HAP-1 (cell line): Measurements from ENCODE around the gene SKP1.

ENCODE experiments used
- DNase-seq, 2 experiments: peaks; one replicate each; pipeline ENCODE4 v3.0.0-alpha.2; 2016 to 2020; ENCODE audit warnings: low spot score in 2 of 2
- H3K27me3 ChIP-seq: fragments of 250-450 bp; sonication (Bioruptor Pico); 2 replicates; pipeline ENCODE4 v1.5.1; 2020; ENCODE audit warnings: low read depth, mild to moderate bottlenecking, moderate library complexity
- H3K36me3 ChIP-seq: fragments of 250-450 bp; sonication (Bioruptor Pico); replicated peaks from 2 replicates; pipeline ENCODE4 v1.5.1; 2020; ENCODE audit warnings: mild to moderate bottlenecking
- H3K4me1 ChIP-seq: fragments of 250-450 bp; sonication (Bioruptor Pico); 2 replicates; pipeline ENCODE4 v1.5.1; 2020; ENCODE audit warnings: mild to moderate bottlenecking
- H3K4me3 ChIP-seq: fragments of 250-450 bp; sonication (Bioruptor Pico); 2 replicates; pipeline ENCODE4 v1.5.1; 2020; ENCODE audit warnings: mild to moderate bottlenecking, moderate library complexity
- H3K9me3 ChIP-seq: fragments of 250-450 bp; sonication (Bioruptor Pico); 2 replicates; pipeline ENCODE4 v1.5.1; 2020; ENCODE audit warnings: mild to moderate bottlenecking, moderate library complexity
- in situ Hi-C: fragments of 300-500 bp; cut with MboI; formaldehyde crosslinking; loops from 3 replicates; pipeline ENCODE4 v1.14.3; 2020; ENCODE audit warnings: low sequenced_read_pairs, inconsistent platforms, mixed read lengths

Gene SKP1

GRCh38 chr5:134133995-134134541 lies 42.7 kb downstream of the SKP1 start:
- Histone ChIP-seq H3K4me3 (no peak overlapping the region), H3K36me3 (peaks cover 25% of the 10 kb centered on the region), H3K27me3 (no peaks in the 10 kb centered on the region), H3K9me3 (no peaks in the 10 kb centered on the region), H3K4me1 (no peaks in the 10 kb centered on the region)
- in situ Hi-C loops, result no loop called here
- no peak for DNase-seq

GRCh38 chr5:134133188-134133994 lies 43.4 kb downstream of the SKP1 start:
- peaks cover 25% of the 10 kb centered on the region for H3K36me3 ChIP-seq
- H3K4me1 ChIP-seq, result no peaks in the 10 kb centered on the region
- no peaks in the 10 kb centered on the region for H3K9me3 ChIP-seq
- no peaks in the 10 kb centered on the region for H3K27me3 ChIP-seq
- no peak for DNase-seq
- in situ Hi-C loops, result no loop called here
- no peak overlapping the region for H3K4me3 ChIP-seq

GRCh38 chr5:134132372-134133187 lies 44.2 kb downstream of the SKP1 start:
- H3K36me3 ChIP-seq, result peaks cover 25% of the 10 kb centered on the region

GRCh38 chr5:134131578-134132350 lies 45.0 kb downstream of the SKP1 start:
- no peaks in the 10 kb centered on the region for H3K27me3 ChIP-seq
- H3K4me3 ChIP-seq, result no peak overlapping the region
- no peaks in the 10 kb centered on the region for H3K9me3 ChIP-seq
- peaks cover 23% of the 10 kb centered on the region for H3K36me3 ChIP-seq
- DNase-seq, result no peak
- in situ Hi-C loops, result no loop called here
- no peaks in the 10 kb centered on the region for H3K4me1 ChIP-seq

More at GRCh38 chr5:134132372-134133187, 44.2 kb downstream of the SKP1 start:
- H3K4me1 ChIP-seq, result no peaks in the 10 kb centered on the region
- DNase-seq, result no peak
- H3K4me3 ChIP-seq, result no peak overlapping the region
- in situ Hi-C loops, result no loop called here
- H3K9me3 ChIP-seq, result no peaks in the 10 kb centered on the region
- H3K27me3 ChIP-seq, result no peaks in the 10 kb centered on the region

- Histone ChIP-seq H3K9me3 (no peaks in the 10 kb centered on the region), H3K4me3 (no peak overlapping the region), H3K27me3 (no peaks in the 10 kb centered on the region), H3K36me3 (peaks cover 17% of the 10 kb centered on the region), H3K4me1 (no peaks in the 10 kb centered on the region)
- no peak for DNase-seq
- in situ Hi-C loops, result no loop called here
These were observed 45.6 kb downstream of the SKP1 start for GRCh38 chr5:134131165-134131564.

- Histone ChIP-seq H3K4me3 (no peak overlapping the region), H3K4me1 (no peaks in the 10 kb centered on the region), H3K9me3 (no peaks in the 10 kb centered on the region), H3K36me3 (peaks cover 13% of the 10 kb centered on the region), H3K27me3 (no peaks in the 10 kb centered on the region)
- no peak for DNase-seq
- in situ Hi-C loops, result no loop called here
These were observed 46.4 kb downstream of the SKP1 start for GRCh38 chr5:134130239-134130945.

GRCh38 chr5:134129411-134130238 lies 47.1 kb downstream of the SKP1 start:
- in situ Hi-C loops, result no loop called here
- DNase-seq, result no peak
- Histone ChIP-seq H3K27me3 (no peaks in the 10 kb centered on the region), H3K9me3 (no peaks in the 10 kb centered on the region), H3K36me3 (peaks cover 6% of the 10 kb centered on the region), H3K4me3 (no peak overlapping the region), H3K4me1 (no peaks in the 10 kb centered on the region)

GRCh38 chr5:134128648-134128995 lies 48.1 kb downstream of the SKP1 start:
- Histone ChIP-seq H3K4me3 (no peak overlapping the region), H3K4me1 (no peaks in the 10 kb centered on the region), H3K27me3 (no peaks in the 10 kb centered on the region), H3K9me3 (no peaks in the 10 kb centered on the region), H3K36me3 (no peaks in the 10 kb centered on the region; the same call in 1 of the 2 replicates)
- no peak for DNase-seq
- in situ Hi-C loops, result no loop called here

- Histone ChIP-seq H3K4me1 (no peaks in the 10 kb centered on the region), H3K4me3 (no peak overlapping the region), H3K27me3 (no peaks in the 10 kb centered on the region), H3K36me3 (no peaks in the 10 kb centered on the region; the same call in 1 of the 2 replicates), H3K9me3 (no peaks in the 10 kb centered on the region)
- in situ Hi-C loops, result no loop called here
- DNase-seq, result no peak
These were observed 48.6 kb downstream of the SKP1 start for GRCh38 chr5:134127988-134128647.

- H3K27me3 ChIP-seq, result no peaks in the 10 kb centered on the region
- H3K9me3 ChIP-seq, result no peaks in the 10 kb centered on the region
- H3K36me3 ChIP-seq, result no peaks in the 10 kb centered on the region; the same call in 1 of the 2 replicates
- no peaks in the 10 kb centered on the region for H3K4me1 ChIP-seq
- DNase-seq, result no peak
- in situ Hi-C loops, result no loop called here
- no peak overlapping the region for H3K4me3 ChIP-seq
These were observed 49.3 kb downstream of the SKP1 start for GRCh38 chr5:134127376-134127861.

- Histone ChIP-seq H3K36me3 (no peaks in the 10 kb centered on the region; the same call in 1 of the 2 replicates), H3K4me3 (no peak overlapping the region), H3K27me3 (no peaks in the 10 kb centered on the region), H3K9me3 (no peaks in the 10 kb centered on the region), H3K4me1 (no peaks in the 10 kb centered on the region)
- no peak for DNase-seq
- in situ Hi-C loops, result no loop called here
These were observed 51.4 kb downstream of the SKP1 start for GRCh38 chr5:134125039-134126015.
